ENCODE data around the gene PGGHG. TPM values are rescaled to one million over a fixed set of nuclear protein-coding genes. Genes with fewer than 3 reads are reported as not detected.

The PGGHG gene
- total and polyA plus RNA-seq, 10 of the 15 experiments (the other 5 are each of a cell fraction or from before 2014, with no cell fraction given): 0.10 to 8.3 (median 1.8) TPM

- POLR2A ChIA-PET: interaction anchor here (0.6 to 1.5 kb wide), 3 partner anchors 9 to 18 kb away, joined by 3 to 8 read pairs (median 4); no protein-coding TSS in a partner anchor
- BruUV-seq (replicated peaks): no TSS peak
- no peaks in the 10 kb centered on the region for H4K20me1 ChIP-seq (ENCODE audit: control insufficient read depth, insufficient read depth)
- intact Hi-C loops (cut with micrococcal nuclease; ENCODE audit: unreplicated experiment): no loop called here
- H2AFZ ChIP-seq (ENCODE audit: control insufficient read depth, low read depth, low read length): no peak overlapping the region
- no peak for ATAC-seq
- CTCF ChIA-PET: interaction anchor here (0.7 kb wide), 1 partner anchor 13 kb away, joined by 3 read pairs; no protein-coding TSS in a partner anchor
- no peak for FAIRE-seq
- no peak overlapping the region for H3K27ac ChIP-seq (ENCODE audit: control insufficient read depth, insufficient read depth)
- no peak overlapping the region for H3K4me2 ChIP-seq (ENCODE audit: control insufficient read depth, insufficient read depth)
- no peaks in the 10 kb centered on the region for H3K79me2 ChIP-seq (ENCODE audit: control insufficient read depth, insufficient read depth, low read length)
- SMC1A ChIA-PET (ENCODE audit: uncharacterized antibody, unreplicated experiment): interaction anchor here (1.7 kb wide), 1 partner anchor 10 kb away, joined by 4 read pairs; no protein-coding TSS in a partner anchor
- no peaks in the 10 kb centered on the region for H3K36me3 ChIP-seq (ENCODE audit: control insufficient read depth in 2 of 2, insufficient read depth in 2 of 2, low read length in 1 of 2)
- no peak for TF ChIP-seq TCF12 (IDR thresholded peaks at IDR 0.05; ENCODE audit: low read depth, low read length)
- no peak for TF ChIP-seq ZNF274 (IDR thresholded peaks at IDR 0.05; ENCODE audit: insufficient read depth, insufficient read length)
- TF ChIP-seq, protein P1, sequence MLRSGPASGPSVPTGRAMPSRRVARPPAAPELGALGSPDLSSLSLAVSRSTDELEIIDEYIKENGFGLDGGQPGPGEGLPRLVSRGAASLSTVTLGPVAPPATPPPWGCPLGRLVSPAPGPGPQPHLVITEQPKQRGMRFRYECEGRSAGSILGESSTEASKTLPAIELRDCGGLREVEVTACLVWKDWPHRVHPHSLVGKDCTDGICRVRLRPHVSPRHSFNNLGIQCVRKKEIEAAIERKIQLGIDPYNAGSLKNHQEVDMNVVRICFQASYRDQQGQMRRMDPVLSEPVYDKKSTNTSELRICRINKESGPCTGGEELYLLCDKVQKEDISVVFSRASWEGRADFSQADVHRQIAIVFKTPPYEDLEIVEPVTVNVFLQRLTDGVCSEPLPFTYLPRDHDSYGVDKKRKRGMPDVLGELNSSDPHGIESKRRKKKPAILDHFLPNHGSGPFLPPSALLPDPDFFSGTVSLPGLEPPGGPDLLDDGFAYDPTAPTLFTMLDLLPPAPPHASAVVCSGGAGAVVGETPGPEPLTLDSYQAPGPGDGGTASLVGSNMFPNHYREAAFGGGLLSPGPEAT (IDR thresholded peaks at IDR 0.05; ENCODE audit: low read depth): no peak
- TF ChIP-seq MEF2B (IDR thresholded peaks at IDR 0.05; ENCODE audit: partially characterized antibody, poor library complexity, severe bottlenecking): no peak
- TF ChIP-seq CBX5 (IDR thresholded peaks at IDR 0.05; ENCODE audit: low read depth): no peak
- TF ChIP-seq, protein P2, sequence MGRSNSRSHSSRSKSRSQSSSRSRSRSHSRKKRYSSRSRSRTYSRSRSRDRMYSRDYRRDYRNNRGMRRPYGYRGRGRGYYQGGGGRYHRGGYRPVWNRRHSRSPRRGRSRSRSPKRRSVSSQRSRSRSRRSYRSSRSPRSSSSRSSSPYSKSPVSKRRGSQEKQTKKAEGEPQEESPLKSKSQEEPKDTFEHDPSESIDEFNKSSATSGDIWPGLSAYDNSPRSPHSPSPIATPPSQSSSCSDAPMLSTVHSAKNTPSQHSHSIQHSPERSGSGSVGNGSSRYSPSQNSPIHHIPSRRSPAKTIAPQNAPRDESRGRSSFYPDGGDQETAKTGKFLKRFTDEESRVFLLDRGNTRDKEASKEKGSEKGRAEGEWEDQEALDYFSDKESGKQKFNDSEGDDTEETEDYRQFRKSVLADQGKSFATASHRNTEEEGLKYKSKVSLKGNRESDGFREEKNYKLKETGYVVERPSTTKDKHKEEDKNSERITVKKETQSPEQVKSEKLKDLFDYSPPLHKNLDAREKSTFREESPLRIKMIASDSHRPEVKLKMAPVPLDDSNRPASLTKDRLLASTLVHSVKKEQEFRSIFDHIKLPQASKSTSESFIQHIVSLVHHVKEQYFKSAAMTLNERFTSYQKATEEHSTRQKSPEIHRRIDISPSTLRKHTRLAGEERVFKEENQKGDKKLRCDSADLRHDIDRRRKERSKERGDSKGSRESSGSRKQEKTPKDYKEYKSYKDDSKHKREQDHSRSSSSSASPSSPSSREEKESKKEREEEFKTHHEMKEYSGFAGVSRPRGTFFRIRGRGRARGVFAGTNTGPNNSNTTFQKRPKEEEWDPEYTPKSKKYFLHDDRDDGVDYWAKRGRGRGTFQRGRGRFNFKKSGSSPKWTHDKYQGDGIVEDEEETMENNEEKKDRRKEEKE (IDR thresholded peaks at IDR 0.05): no peak
- no peak for TF ChIP-seq IKZF2 (IDR thresholded peaks at IDR 0.05)
- no peak for TF ChIP-seq ATF7 (IDR thresholded peaks at IDR 0.05; ENCODE audit: low read depth)
- 56% methylated on average over 23 of the region's 24 CpGs for WGBS (ENCODE audit: insufficient coverage, insufficient replicate concordance, low lambda C conversion rate, missing lambda C conversion rate)
- peaks cover 11 to 17% of the 10 kb centered on the region in 2 experiments for H3K27me3 ChIP-seq (replicated peaks in 1 of 2; ENCODE audit: control insufficient read depth in 2 of 2, insufficient read depth in 2 of 2, low read length in 1 of 2)
- H3K4me1 ChIP-seq (ENCODE audit: control insufficient read depth, insufficient read depth, low read length): peaks cover 5% of the 10 kb centered on the region; the same call in 1 of the 2 replicates
- DNase-seq (ENCODE audit: low read depth, low spot score): no peak
- no peaks in the 10 kb centered on the region for H3K9me3 ChIP-seq (replicated peaks; ENCODE audit: control insufficient read depth, insufficient read depth, low read length)
- in situ Hi-C loops (cut with MboI): no loop called here
- H3K9ac ChIP-seq (ENCODE audit: control insufficient read depth, insufficient read depth, low read length): no peak overlapping the region
- RAD21 ChIA-PET (ENCODE audit: unreplicated experiment): interaction anchor here (1.3 to 1.4 kb wide), 2 partner anchors 34 to 38 kb away, joined by 4 to 5 read pairs; no protein-coding TSS in a partner anchor
- H3K4me3 ChIP-seq: no peak overlapping the region
Measured at GRCh38 chr11:284105-285020, 4.6 kb upstream of the PGGHG start.

Measured in GM12878 (cell line).